H1 (cell line): Measurements from ENCODE around the gene INTS1. TPM values are rescaled to one million over a fixed set of nuclear protein-coding genes. Genes with fewer than 3 reads are reported as not detected.

Experiments
- EGR1 ChIP-seq: IDR thresholded peaks from 2 replicates; pipeline ENCODE4 v1.6.1; 2011; ENCODE audit warnings: low read depth, low read length, borderline replicate concordance
- TAF7 ChIP-seq: optimal IDR thresholded peaks from 2 replicates; pipeline ENCODE3; 2011; ENCODE audit warnings: low read depth, mild to moderate bottlenecking, inconsistent platforms, low read length, moderate library complexity, borderline replicate concordance
- polyA plus RNA-seq, 7 experiments: library from polyadenylated mRNA; depleted of rRNA in 3 of 7; stranded (reverse) in 5 of 7; unstranded in 2 of 7; fragments of >200 nt in 5 of 7; fragments of 200-250 nt in 2 of 7; gene quantifications; 1 replicate in 5 of 7; 2 replicates in 1 of 7; 4 replicates in 1 of 7; pipeline versions ENCODE4 v1.2.1 to v1.2.3, GENCODE V29; 2011 to 2013; ENCODE audit warnings: missing spikeins in 2 of 7, mixed read lengths in 2 of 7
- total RNA-seq: library from RNA; stranded (reverse); fragmentation: NEBNext Ultra II Directional; extraction: Animal tissue kit (Norgen Biotek cat#: 25700); gene quantifications from 2 replicates; pipeline ENCODE4 v1.2.1, GENCODE V29; 2021
- TF ChIP-seq, protein P1 (sequence below): fragments of 300-600 bp; sonication (generic); IDR thresholded peaks from 2 replicates; pipeline ENCODE4 v1.7.1; 2012; ENCODE audit warnings: low read length, moderate library complexity, mild to moderate bottlenecking, inconsistent platforms; ENCODE audit not compliant: insufficient replicate concordance

Gene INTS1
- total and polyA plus RNA-seq, 2 of the 8 experiments (the other 6 are each of a cell fraction or from before 2014, with no cell fraction given): 76.9 to 104 TPM

GRCh38 chr7:1548944-1549343, 44.8 kb upstream of the INTS1 start (continued):
- TF ChIP-seq TAF7: no peak
- no peak for TF ChIP-seq EGR1
- TF ChIP-seq, protein P1, sequence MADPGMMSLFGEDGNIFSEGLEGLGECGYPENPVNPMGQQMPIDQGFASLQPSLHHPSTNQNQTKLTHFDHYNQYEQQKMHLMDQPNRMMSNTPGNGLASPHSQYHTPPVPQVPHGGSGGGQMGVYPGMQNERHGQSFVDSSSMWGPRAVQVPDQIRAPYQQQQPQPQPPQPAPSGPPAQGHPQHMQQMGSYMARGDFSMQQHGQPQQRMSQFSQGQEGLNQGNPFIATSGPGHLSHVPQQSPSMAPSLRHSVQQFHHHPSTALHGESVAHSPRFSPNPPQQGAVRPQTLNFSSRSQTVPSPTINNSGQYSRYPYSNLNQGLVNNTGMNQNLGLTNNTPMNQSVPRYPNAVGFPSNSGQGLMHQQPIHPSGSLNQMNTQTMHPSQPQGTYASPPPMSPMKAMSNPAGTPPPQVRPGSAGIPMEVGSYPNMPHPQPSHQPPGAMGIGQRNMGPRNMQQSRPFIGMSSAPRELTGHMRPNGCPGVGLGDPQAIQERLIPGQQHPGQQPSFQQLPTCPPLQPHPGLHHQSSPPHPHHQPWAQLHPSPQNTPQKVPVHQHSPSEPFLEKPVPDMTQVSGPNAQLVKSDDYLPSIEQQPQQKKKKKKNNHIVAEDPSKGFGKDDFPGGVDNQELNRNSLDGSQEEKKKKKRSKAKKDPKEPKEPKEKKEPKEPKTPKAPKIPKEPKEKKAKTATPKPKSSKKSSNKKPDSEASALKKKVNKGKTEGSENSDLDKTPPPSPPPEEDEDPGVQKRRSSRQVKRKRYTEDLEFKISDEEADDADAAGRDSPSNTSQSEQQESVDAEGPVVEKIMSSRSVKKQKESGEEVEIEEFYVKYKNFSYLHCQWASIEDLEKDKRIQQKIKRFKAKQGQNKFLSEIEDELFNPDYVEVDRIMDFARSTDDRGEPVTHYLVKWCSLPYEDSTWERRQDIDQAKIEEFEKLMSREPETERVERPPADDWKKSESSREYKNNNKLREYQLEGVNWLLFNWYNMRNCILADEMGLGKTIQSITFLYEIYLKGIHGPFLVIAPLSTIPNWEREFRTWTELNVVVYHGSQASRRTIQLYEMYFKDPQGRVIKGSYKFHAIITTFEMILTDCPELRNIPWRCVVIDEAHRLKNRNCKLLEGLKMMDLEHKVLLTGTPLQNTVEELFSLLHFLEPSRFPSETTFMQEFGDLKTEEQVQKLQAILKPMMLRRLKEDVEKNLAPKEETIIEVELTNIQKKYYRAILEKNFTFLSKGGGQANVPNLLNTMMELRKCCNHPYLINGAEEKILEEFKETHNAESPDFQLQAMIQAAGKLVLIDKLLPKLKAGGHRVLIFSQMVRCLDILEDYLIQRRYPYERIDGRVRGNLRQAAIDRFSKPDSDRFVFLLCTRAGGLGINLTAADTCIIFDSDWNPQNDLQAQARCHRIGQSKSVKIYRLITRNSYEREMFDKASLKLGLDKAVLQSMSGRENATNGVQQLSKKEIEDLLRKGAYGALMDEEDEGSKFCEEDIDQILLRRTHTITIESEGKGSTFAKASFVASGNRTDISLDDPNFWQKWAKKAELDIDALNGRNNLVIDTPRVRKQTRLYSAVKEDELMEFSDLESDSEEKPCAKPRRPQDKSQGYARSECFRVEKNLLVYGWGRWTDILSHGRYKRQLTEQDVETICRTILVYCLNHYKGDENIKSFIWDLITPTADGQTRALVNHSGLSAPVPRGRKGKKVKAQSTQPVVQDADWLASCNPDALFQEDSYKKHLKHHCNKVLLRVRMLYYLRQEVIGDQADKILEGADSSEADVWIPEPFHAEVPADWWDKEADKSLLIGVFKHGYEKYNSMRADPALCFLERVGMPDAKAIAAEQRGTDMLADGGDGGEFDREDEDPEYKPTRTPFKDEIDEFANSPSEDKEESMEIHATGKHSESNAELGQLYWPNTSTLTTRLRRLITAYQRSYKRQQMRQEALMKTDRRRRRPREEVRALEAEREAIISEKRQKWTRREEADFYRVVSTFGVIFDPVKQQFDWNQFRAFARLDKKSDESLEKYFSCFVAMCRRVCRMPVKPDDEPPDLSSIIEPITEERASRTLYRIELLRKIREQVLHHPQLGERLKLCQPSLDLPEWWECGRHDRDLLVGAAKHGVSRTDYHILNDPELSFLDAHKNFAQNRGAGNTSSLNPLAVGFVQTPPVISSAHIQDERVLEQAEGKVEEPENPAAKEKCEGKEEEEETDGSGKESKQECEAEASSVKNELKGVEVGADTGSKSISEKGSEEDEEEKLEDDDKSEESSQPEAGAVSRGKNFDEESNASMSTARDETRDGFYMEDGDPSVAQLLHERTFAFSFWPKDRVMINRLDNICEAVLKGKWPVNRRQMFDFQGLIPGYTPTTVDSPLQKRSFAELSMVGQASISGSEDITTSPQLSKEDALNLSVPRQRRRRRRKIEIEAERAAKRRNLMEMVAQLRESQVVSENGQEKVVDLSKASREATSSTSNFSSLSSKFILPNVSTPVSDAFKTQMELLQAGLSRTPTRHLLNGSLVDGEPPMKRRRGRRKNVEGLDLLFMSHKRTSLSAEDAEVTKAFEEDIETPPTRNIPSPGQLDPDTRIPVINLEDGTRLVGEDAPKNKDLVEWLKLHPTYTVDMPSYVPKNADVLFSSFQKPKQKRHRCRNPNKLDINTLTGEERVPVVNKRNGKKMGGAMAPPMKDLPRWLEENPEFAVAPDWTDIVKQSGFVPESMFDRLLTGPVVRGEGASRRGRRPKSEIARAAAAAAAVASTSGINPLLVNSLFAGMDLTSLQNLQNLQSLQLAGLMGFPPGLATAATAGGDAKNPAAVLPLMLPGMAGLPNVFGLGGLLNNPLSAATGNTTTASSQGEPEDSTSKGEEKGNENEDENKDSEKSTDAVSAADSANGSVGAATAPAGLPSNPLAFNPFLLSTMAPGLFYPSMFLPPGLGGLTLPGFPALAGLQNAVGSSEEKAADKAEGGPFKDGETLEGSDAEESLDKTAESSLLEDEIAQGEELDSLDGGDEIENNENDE: no peak
